SU-DHL-6 (cell line): ENCODE measurements around the gene C3orf38.
"Not testable (repeated sequence)": the region's sequence is repeated elsewhere in the genome, so short reads cannot be mapped to it uniquely, and the experiment has no call there.

Experiments used
- H2AFZ ChIP-seq: fragments of 200-600 bp; sonication (generic); 2 replicates; pipeline ENCODE4 v1.6.1; 2014; ENCODE audit warnings: low read depth, mild to moderate bottlenecking, moderate library complexity, mixed read lengths, antibody characterized with exemption, low read length; ENCODE audit not compliant: severe bottlenecking
- H3F3A ChIP-seq: fragments of 200-600 bp; shearing (Covaris generic); 2 replicates; pipeline ENCODE4 v1.6.0; 2016; ENCODE audit warnings: antibody characterized with exemption, mild to moderate bottlenecking; ENCODE audit not compliant: insufficient read depth
- H3K27ac ChIP-seq: fragments of 200-600 bp; sonication (generic); 2 replicates; pipeline ENCODE4 v1.5.1; 2016; ENCODE audit warnings: low read depth, mild to moderate bottlenecking, low read length, moderate library complexity, mixed read lengths
- H3K27me3 ChIP-seq: fragments of 200-600 bp; sonication (generic), shearing (Covaris generic); 2 replicates; pipeline ENCODE4 v1.6.0; 2014; ENCODE audit warnings: mild to moderate bottlenecking, low read length
- H3K36me3 ChIP-seq: fragments of 200-600 bp; sonication (generic); 2 replicates; pipeline ENCODE4 v1.6.1; 2014; ENCODE audit warnings: mild to moderate bottlenecking, low read length, mixed read lengths
- H3K4me2 ChIP-seq: fragments of 300-600, 200-600 bp; shearing (Covaris generic), sonication (generic); 2 replicates; pipeline ENCODE4 v1.6.0; 2014; ENCODE audit warnings: low read length, low read depth, mild to moderate bottlenecking; ENCODE audit not compliant: poor library complexity, severe bottlenecking
- H3K4me3 ChIP-seq: fragments of 200-600 bp; sonication (generic); 2 replicates; pipeline ENCODE4 v1.5.1; 2014; ENCODE audit warnings: antibody characterized with exemption, low read length, mild to moderate bottlenecking, mixed read lengths; ENCODE audit not compliant: insufficient read depth, poor library complexity, severe bottlenecking
- H3K79me2 ChIP-seq: fragments of 200-600 bp; sonication (generic); 2 replicates; pipeline ENCODE4 v1.6.1; 2014; ENCODE audit warnings: mild to moderate bottlenecking, low read length, moderate library complexity; ENCODE audit not compliant: insufficient read depth
- H3K9ac ChIP-seq: fragments of 200-600 bp; sonication (generic); 2 replicates; pipeline ENCODE4 v1.7.0; 2014; ENCODE audit warnings: mild to moderate bottlenecking, low read length
- H3K9me2 ChIP-seq: fragments of 200-600 bp; sonication (generic); replicated peaks from 2 replicates; pipeline ENCODE4 v1.6.1; 2014; ENCODE audit warnings: low read length; ENCODE audit not compliant: insufficient read depth
- H3K9me3 ChIP-seq: fragments of 200-600 bp; sonication (generic); 2 replicates; pipeline ENCODE4 v1.6.1; 2014; ENCODE audit warnings: low read length, mixed read lengths; ENCODE audit not compliant: insufficient read depth
- H4K20me1 ChIP-seq: fragments of 200-600 bp; sonication (generic); 2 replicates; pipeline ENCODE4 v1.6.1; 2014; ENCODE audit warnings: low read depth, mild to moderate bottlenecking, antibody characterized with exemption, low read length, moderate library complexity, mixed read lengths
- EZH2phosphoT487 ChIP-seq: fragments of 200-600 bp; sonication (generic), shearing (Covaris generic); conservative IDR thresholded peaks from 2 replicates; pipeline ENCODE4 v1.6.1; 2018; ENCODE audit warnings: mild to moderate bottlenecking, antibody characterized with exemption, low read length, moderate library complexity, mixed read lengths
- TF ChIP-seq, protein P1 (sequence below): fragments of 200-600 bp; sonication (generic); IDR thresholded peaks from one replicate; pipeline ENCODE4 v1.5.1; 2017; ENCODE audit warnings: antibody characterized with exemption, mild to moderate bottlenecking, low read length, moderate library complexity; ENCODE audit not compliant: insufficient read depth, poor library complexity, severe bottlenecking

Gene C3orf38

DNA sequence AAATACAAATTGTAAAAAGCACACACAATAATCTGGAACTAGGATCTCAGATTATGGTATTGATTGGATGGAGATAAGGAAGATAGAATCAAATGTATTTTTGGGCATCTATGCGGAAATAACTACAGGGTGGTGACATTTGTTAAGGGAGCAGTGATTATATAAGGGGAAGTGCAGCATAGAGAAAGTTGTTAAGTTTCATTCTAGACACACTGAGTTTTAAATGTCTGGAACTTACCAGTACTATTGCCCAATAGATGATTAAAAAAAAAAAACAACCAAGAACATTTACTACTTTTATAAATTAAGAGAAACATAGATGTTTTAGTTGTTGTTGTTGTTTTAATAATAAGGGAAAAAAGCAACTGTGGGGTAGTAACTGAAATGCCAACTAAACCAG lies 32.1 kb upstream of the C3orf38 start:
- H2AFZ ChIP-seq, result no peak overlapping the region
- TF ChIP-seq, protein P1, sequence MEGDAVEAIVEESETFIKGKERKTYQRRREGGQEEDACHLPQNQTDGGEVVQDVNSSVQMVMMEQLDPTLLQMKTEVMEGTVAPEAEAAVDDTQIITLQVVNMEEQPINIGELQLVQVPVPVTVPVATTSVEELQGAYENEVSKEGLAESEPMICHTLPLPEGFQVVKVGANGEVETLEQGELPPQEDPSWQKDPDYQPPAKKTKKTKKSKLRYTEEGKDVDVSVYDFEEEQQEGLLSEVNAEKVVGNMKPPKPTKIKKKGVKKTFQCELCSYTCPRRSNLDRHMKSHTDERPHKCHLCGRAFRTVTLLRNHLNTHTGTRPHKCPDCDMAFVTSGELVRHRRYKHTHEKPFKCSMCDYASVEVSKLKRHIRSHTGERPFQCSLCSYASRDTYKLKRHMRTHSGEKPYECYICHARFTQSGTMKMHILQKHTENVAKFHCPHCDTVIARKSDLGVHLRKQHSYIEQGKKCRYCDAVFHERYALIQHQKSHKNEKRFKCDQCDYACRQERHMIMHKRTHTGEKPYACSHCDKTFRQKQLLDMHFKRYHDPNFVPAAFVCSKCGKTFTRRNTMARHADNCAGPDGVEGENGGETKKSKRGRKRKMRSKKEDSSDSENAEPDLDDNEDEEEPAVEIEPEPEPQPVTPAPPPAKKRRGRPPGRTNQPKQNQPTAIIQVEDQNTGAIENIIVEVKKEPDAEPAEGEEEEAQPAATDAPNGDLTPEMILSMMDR, result no peak
- TF ChIP-seq EZH2phosphoT487, result no peak
- no peak overlapping the region for H3K9ac ChIP-seq
- peaks cover 22% of the 10 kb centered on the region for H3K36me3 ChIP-seq
- peaks cover 4% of the 10 kb centered on the region for H3F3A ChIP-seq
- no peaks in the 10 kb centered on the region for H3K27me3 ChIP-seq
- no peak overlapping the region for H3K4me2 ChIP-seq
- no peaks in the 10 kb centered on the region for H3K9me3 ChIP-seq
- no peaks in the 10 kb centered on the region for H3K9me2 ChIP-seq
- H3K4me3 ChIP-seq, result no peak overlapping the region
- H3K27ac ChIP-seq, result no peak overlapping the region
- H4K20me1 ChIP-seq, result peaks cover 8% of the 10 kb centered on the region; the same call in 1 of the 2 replicates
- peaks cover 3% of the 10 kb centered on the region; the same call in 1 of the 2 replicates for H3K79me2 ChIP-seq

DNA sequence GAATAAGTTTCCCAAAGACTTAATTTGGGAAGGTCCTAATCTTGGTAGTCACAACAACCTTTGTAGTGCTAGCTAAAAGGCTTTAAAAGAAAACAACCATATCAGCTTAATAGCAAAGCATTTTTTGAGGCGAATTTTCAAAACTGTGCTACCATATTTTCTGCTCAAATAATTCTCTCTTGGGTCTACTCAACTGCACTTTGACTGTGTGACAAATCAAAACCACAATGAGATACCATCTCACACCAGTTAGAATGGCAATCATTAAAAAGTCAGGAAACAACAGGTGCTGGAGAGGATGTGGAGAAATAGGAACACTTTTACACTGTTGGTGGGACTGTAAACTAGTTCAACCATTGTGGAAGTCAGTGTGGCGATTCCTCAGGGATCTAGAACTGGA lies 31.2 kb upstream of the C3orf38 start:
- H3K9ac ChIP-seq, H2AFZ ChIP-seq, H3K9me3 ChIP-seq, H3K9me2 ChIP-seq, H4K20me1 ChIP-seq, H3K4me3 ChIP-seq, H3F3A ChIP-seq, H3K27me3 ChIP-seq, H3K27ac ChIP-seq, H3K79me2 ChIP-seq, H3K4me2 ChIP-seq: not testable (repeated sequence)
- H3K36me3 ChIP-seq, result peaks cover 27% of the 10 kb centered on the region

DNA sequence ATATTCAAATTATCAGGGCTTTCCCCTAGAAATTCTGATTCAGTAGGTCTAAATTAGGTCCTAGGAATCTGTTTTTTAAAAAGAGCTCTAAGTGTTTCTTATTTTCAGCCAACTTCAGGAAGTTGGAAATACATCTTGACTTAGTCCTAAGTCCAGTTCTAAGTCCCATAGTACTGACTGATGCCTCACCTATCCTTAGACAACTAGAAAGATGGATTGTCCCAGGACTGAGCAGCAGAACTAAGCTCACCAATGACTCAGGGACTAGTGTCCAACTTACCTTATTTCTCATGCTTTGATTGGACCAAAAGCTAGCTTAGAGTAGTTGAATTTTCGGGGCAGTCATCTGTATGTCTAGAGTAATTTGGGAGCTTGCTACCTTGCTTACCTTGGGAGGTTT lies 26.2 kb upstream of the C3orf38 start:
- Histone ChIP-seq H3K79me2 (peaks cover 17% of the 10 kb centered on the region), H3K4me3 (no peak overlapping the region), H3K9me2 (no peaks in the 10 kb centered on the region), H3K9ac (no peak overlapping the region), H3K27ac (no peak overlapping the region), H4K20me1 (no peaks in the 10 kb centered on the region), H3K4me2 (no peak overlapping the region), H3K9me3 (no peaks in the 10 kb centered on the region), H2AFZ (no peak overlapping the region), H3K36me3 (peaks cover 17% of the 10 kb centered on the region), H3F3A (peaks cover 9% of the 10 kb centered on the region; the same call in 1 of the 2 replicates), H3K27me3 (no peaks in the 10 kb centered on the region)
- no peak for TF ChIP-seq EZH2phosphoT487
- TF ChIP-seq, protein P1, result no peak

DNA sequence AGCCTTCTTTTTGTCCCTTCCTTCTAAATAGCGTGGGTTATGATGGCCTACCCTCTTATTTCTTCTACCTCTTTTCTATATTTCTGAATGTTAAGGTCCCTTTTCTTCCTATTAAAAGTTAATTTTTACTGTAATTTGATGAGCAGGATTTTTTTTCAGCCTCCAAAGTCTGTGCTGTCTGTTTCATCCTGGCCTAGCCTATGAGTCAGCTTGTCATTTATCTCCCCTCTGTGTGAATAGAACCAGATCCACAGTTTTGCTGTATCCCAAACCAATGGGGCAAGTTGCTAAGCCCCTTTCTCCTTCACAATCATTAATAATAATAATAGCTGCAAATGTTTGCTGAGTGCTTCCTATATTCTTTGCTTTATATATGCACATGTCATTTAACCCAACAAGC lies 18.1 kb upstream of the C3orf38 start:
- Histone ChIP-seq H3K27ac (no peak overlapping the region), H3K36me3 (peaks cover 47% of the 10 kb centered on the region; the same call in 1 of the 2 replicates)
- TF ChIP-seq EZH2phosphoT487, result no peak
- TF ChIP-seq, protein P1, result no peak

More for the DNA sequence above, 18.1 kb upstream of the C3orf38 start:
- H3K4me2 ChIP-seq, result no peak overlapping the region
- H3K79me2 ChIP-seq, result peaks cover 21% of the 10 kb centered on the region
- H3K9me3 ChIP-seq, result no peaks in the 10 kb centered on the region
- no peak overlapping the region for H2AFZ ChIP-seq
- H3K4me3 ChIP-seq, result no peak overlapping the region
- 0 out of 2 replicates have a peak, but pooled peaks cover 3% of the 10 kb centered on the region for H4K20me1 ChIP-seq
- H3F3A ChIP-seq, result peaks cover 17% of the 10 kb centered on the region; the same call in 1 of the 2 replicates
- H3K9me2 ChIP-seq, result no peaks in the 10 kb centered on the region
- no peaks in the 10 kb centered on the region for H3K27me3 ChIP-seq
- no peak overlapping the region for H3K9ac ChIP-seq
